K562 (cell line): ENCODE results near the gene ACAP3. TPM values are rescaled to one million over a fixed set of nuclear protein-coding genes. Genes with fewer than 3 reads are reported as not detected.
A peak's percentile ranks its signal among the peaks of the same experiment; 100 is the strongest.

Experiments used
- ATF1 ChIP-seq, 2 experiments: fragments of 450-650 bp in 1 of 2; IDR thresholded peaks; 2 replicates each; pipeline ENCODE4 v1.6.1; 2016; ENCODE audit warnings: missing compliant biosample characterization in 1 of 2, missing genetic modification characterization in 1 of 2
- CTCF ChIP-seq, 3 experiments: IDR thresholded peaks in 2 of 3; conservative IDR thresholded peaks in 1 of 3; 2 replicates each; pipeline ENCODE4 v1.5.1; 2011 to 2012; ENCODE audit warnings: low read length in 3 of 3, mild to moderate bottlenecking in 3 of 3, control low read depth in 2 of 3, improper control_type of control experiment in 1 of 3, inconsistent platforms in 1 of 3, low read depth in 1 of 3, mixed read lengths in 1 of 3, moderate library complexity in 1 of 3; ENCODE audit not compliant: insufficient read depth in 2 of 3
- MNT ChIP-seq, 2 experiments: fragments of 450-650 bp; conservative IDR thresholded peaks; 2 replicates each; pipeline ENCODE4 v1.6.1; 2017; ENCODE audit warnings: mild to moderate bottlenecking in 2 of 2, moderate library complexity in 2 of 2
- PYGO2 ChIP-seq: fragments of 450-650 bp; IDR thresholded peaks from 2 replicates; pipeline ENCODE4 v1.6.1; 2016; ENCODE audit warnings: mild to moderate bottlenecking, missing genetic modification characterization, moderate library complexity, missing compliant biosample characterization
- SMAD4 ChIP-seq: fragments of 250-450 bp; sonication (Bioruptor Pico); conservative IDR thresholded peaks from 2 replicates; pipeline ENCODE4 v1.8.0; 2021; ENCODE audit warnings: inconsistent platforms, mild to moderate bottlenecking, moderate library complexity
- ZFP91 ChIP-seq: sonication (generic); formaldehyde crosslinking; IDR thresholded peaks from 2 replicates; pipeline ENCODE4 v1.8.0; 2022; ENCODE audit warnings: mild to moderate bottlenecking, missing genetic modification reagents
- ZFX ChIP-seq: sonication (generic); formaldehyde crosslinking; IDR thresholded peaks from 2 replicates; pipeline ENCODE4 v1.8.0; 2022; ENCODE audit warnings: mild to moderate bottlenecking, missing genetic modification reagents, moderate library complexity
- polyA plus RNA-seq, 8 experiments: library from polyadenylated mRNA; depleted of rRNA in 4 of 8; stranded (reverse) in 5 of 8; unstranded in 3 of 8; fragments of >200 nt; fragmentation: Nextera tagmentation in 2 of 8; fragmentation: Illumina TruSeq in 1 of 8; extraction: Ambion mirVana in 2 of 8; extraction: Trizol in 1 of 8; gene quantifications; 2 replicates each; pipeline versions ENCODE4 v1.2.1 to v1.2.3, GENCODE V29; 2011 to 2014; ENCODE audit warnings: inconsistent platforms in 1 of 8, missing spikeins in 1 of 8
- total RNA-seq, 7 experiments: library from RNA; depleted of rRNA in 6 of 7; stranded (reverse); fragments of >200 nt in 6 of 7; fragmentation: Illumina TruSeq in 2 of 7; extraction: Trizol in 2 of 7; gene quantifications; 2 replicates each; pipeline versions ENCODE4 v1.2.1 to v1.2.3, GENCODE V29; 2011 to 2021; ENCODE audit warnings: low replicate concordance in 1 of 7
- TF ChIP-seq, protein P1 (sequence below): fragments of 450-650 bp; IDR thresholded peaks from 2 replicates; pipeline ENCODE4 v1.6.1; 2016; ENCODE audit warnings: mild to moderate bottlenecking, moderate library complexity

Gene ACAP3
- total and polyA plus RNA-seq, 9 of the 15 experiments (the other 6 are each of a cell fraction or from before 2014, with no cell fraction given), result 0.01 to 49.0 (median 12.0) TPM

DNA sequence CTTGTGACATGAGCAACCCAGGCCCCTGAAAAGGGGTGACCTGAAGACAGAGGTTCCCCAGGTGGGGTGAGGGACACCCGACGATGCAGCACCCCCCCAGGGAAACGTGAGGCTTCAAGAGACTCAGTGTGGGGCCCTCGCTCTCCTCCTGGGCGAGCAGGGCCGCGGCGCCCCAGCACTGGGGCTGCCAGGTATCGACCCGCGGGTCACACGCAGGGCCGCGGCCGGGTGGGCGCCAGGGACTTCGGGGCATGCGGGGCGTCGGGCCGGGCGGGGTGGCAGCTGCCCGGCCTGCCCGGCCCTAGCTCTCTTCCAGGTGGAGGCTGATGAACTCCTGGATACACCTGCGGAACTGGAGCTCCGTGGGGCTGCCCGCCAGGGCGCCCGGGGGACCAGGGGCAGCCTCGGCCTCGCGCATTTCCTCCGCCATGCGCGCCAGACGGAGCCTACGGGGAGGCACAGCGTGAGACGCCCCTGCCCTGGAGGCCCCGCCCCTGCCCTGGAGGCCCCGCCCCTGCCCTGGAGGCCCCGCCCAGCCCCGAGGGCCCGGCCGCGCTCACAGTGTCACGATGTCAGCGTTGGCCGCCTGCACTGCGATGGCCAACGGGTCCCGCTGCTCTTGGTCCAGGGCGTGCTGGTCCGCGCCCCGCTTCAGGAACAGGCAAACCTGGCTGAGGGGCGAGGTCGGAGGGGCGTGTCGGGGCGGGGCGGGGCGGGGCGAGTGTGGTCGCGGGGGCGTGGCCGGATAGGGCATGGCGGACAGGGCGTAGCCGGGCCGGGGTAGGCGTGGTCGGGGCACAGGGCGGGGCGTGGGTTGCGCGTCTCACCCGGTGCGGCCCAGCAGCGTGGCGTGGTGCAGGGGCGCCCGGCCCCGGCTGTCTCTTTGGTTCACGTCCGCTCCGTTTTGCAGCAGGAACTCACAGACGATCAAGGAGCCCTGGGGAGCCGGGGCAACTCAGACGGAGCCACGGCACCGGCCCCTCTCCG is 14.2 kb downstream of the ACAP3 start (continued):
- TF ChIP-seq MNT (conservative IDR thresholded peaks at IDR 0.05) (peak in 1 of 2 experiments; percentile 72; a peak in 2 of 4 replicates), ATF1 (CRISPR knock-in tag; IDR thresholded peaks at IDR 0.05) (no peak), ATF1 (tag; IDR thresholded peaks at IDR 0.05) (no peak), PYGO2 (tag) (no peak), ZFX (CRISPR knock-in tag) (no peak), SMAD4 (CRISPR knock-in tag) (no peak), ZFP91 (CRISPR knock-in tag) (no peak), CTCF (IDR thresholded peaks at IDR 0.05 in 2 of 3, conservative IDR thresholded peaks at IDR 0.05 in 1 of 3; ENCODE audit: insufficient read depth in 2 of 3, low read depth in 1 of 3, low read length in 3 of 3) (no peak)
- TF ChIP-seq, protein P1, sequence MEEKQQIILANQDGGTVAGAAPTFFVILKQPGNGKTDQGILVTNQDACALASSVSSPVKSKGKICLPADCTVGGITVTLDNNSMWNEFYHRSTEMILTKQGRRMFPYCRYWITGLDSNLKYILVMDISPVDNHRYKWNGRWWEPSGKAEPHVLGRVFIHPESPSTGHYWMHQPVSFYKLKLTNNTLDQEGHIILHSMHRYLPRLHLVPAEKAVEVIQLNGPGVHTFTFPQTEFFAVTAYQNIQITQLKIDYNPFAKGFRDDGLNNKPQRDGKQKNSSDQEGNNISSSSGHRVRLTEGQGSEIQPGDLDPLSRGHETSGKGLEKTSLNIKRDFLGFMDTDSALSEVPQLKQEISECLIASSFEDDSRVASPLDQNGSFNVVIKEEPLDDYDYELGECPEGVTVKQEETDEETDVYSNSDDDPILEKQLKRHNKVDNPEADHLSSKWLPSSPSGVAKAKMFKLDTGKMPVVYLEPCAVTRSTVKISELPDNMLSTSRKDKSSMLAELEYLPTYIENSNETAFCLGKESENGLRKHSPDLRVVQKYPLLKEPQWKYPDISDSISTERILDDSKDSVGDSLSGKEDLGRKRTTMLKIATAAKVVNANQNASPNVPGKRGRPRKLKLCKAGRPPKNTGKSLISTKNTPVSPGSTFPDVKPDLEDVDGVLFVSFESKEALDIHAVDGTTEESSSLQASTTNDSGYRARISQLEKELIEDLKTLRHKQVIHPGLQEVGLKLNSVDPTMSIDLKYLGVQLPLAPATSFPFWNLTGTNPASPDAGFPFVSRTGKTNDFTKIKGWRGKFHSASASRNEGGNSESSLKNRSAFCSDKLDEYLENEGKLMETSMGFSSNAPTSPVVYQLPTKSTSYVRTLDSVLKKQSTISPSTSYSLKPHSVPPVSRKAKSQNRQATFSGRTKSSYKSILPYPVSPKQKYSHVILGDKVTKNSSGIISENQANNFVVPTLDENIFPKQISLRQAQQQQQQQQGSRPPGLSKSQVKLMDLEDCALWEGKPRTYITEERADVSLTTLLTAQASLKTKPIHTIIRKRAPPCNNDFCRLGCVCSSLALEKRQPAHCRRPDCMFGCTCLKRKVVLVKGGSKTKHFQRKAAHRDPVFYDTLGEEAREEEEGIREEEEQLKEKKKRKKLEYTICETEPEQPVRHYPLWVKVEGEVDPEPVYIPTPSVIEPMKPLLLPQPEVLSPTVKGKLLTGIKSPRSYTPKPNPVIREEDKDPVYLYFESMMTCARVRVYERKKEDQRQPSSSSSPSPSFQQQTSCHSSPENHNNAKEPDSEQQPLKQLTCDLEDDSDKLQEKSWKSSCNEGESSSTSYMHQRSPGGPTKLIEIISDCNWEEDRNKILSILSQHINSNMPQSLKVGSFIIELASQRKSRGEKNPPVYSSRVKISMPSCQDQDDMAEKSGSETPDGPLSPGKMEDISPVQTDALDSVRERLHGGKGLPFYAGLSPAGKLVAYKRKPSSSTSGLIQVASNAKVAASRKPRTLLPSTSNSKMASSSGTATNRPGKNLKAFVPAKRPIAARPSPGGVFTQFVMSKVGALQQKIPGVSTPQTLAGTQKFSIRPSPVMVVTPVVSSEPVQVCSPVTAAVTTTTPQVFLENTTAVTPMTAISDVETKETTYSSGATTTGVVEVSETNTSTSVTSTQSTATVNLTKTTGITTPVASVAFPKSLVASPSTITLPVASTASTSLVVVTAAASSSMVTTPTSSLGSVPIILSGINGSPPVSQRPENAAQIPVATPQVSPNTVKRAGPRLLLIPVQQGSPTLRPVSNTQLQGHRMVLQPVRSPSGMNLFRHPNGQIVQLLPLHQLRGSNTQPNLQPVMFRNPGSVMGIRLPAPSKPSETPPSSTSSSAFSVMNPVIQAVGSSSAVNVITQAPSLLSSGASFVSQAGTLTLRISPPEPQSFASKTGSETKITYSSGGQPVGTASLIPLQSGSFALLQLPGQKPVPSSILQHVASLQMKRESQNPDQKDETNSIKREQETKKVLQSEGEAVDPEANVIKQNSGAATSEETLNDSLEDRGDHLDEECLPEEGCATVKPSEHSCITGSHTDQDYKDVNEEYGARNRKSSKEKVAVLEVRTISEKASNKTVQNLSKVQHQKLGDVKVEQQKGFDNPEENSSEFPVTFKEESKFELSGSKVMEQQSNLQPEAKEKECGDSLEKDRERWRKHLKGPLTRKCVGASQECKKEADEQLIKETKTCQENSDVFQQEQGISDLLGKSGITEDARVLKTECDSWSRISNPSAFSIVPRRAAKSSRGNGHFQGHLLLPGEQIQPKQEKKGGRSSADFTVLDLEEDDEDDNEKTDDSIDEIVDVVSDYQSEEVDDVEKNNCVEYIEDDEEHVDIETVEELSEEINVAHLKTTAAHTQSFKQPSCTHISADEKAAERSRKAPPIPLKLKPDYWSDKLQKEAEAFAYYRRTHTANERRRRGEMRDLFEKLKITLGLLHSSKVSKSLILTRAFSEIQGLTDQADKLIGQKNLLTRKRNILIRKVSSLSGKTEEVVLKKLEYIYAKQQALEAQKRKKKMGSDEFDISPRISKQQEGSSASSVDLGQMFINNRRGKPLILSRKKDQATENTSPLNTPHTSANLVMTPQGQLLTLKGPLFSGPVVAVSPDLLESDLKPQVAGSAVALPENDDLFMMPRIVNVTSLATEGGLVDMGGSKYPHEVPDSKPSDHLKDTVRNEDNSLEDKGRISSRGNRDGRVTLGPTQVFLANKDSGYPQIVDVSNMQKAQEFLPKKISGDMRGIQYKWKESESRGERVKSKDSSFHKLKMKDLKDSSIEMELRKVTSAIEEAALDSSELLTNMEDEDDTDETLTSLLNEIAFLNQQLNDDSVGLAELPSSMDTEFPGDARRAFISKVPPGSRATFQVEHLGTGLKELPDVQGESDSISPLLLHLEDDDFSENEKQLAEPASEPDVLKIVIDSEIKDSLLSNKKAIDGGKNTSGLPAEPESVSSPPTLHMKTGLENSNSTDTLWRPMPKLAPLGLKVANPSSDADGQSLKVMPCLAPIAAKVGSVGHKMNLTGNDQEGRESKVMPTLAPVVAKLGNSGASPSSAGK, result no peak; the same call in 1 of the 2 replicates
